Mesenchymal stem cell (in vitro differentiated cells and primary cell): ENCODE data around the gene GCK.

ENCODE experiments used
- DNase-seq: peaks from one replicate; pipeline ENCODE4 v3.0.0-alpha.2; 2013
- H2AFZ ChIP-seq: one replicate; pipeline ENCODE4 v1.6.1; 2013; ENCODE audit warnings: low read depth, mild to moderate bottlenecking, control low read depth, inconsistent platforms, low read length, moderate library complexity
- H2AK5ac ChIP-seq: 2 replicates; pipeline ENCODE4 v1.6.1; 2013; ENCODE audit warnings: low read length, moderate library complexity, mild to moderate bottlenecking, inconsistent platforms; ENCODE audit not compliant: severe bottlenecking
- H2BK120ac ChIP-seq: one replicate; pipeline ENCODE4 v1.6.1; 2013; ENCODE audit warnings: low read depth, mild to moderate bottlenecking, inconsistent platforms, low read length, moderate library complexity
- H2BK12ac ChIP-seq, 2 experiments: one replicate each; pipeline ENCODE4 v1.6.1; 2013; ENCODE audit warnings: inconsistent platforms in 2 of 2, low read length in 2 of 2, mild to moderate bottlenecking in 2 of 2, moderate library complexity in 2 of 2, control low read depth in 1 of 2
- H2BK15ac ChIP-seq: one replicate; pipeline ENCODE4 v1.6.1; 2013; ENCODE audit warnings: mild to moderate bottlenecking, low read depth, inconsistent platforms; ENCODE audit not compliant: poor library complexity, severe bottlenecking
- H2BK5ac ChIP-seq: 2 replicates; pipeline ENCODE4 v1.6.1; 2013; ENCODE audit warnings: low read depth, mild to moderate bottlenecking, low read length, control low read depth, inconsistent platforms; ENCODE audit not compliant: poor library complexity, severe bottlenecking
- H3K14ac ChIP-seq, 2 experiments: one replicate each; pipeline ENCODE4 v1.6.1; 2013; ENCODE audit warnings: inconsistent platforms in 2 of 2, low read length in 2 of 2, control low read depth in 1 of 2, mild to moderate bottlenecking in 1 of 2, moderate library complexity in 1 of 2
- H3K18ac ChIP-seq, 2 experiments: one replicate each; pipeline ENCODE4 v1.6.1; 2013; ENCODE audit warnings: inconsistent platforms in 2 of 2, low read length in 2 of 2, control low read depth in 1 of 2, low read depth in 1 of 2, mild to moderate bottlenecking in 1 of 2
- H3K23ac ChIP-seq, 2 experiments: one replicate each; pipeline ENCODE4 v1.6.1; 2013; ENCODE audit warnings: inconsistent platforms in 2 of 2, low read length in 2 of 2, mild to moderate bottlenecking in 2 of 2, moderate library complexity in 2 of 2, control low read depth in 1 of 2
- H3K27ac ChIP-seq: 2 replicates; pipeline ENCODE4 v1.5.1; 2013; ENCODE audit warnings: mild to moderate bottlenecking, moderate library complexity, low read length, control low read depth, inconsistent platforms; ENCODE audit not compliant: poor library complexity, severe bottlenecking
- H3K27me3 ChIP-seq, 2 experiments: 2 replicates each; pipeline versions ENCODE4 v1.6.1 to v1.7.0; 2013; ENCODE audit warnings: low read length in 2 of 2, mild to moderate bottlenecking in 2 of 2, moderate library complexity in 2 of 2, control low read depth in 1 of 2, inconsistent platforms in 1 of 2; ENCODE audit not compliant: control insufficient read depth in 1 of 2, insufficient read depth in 1 of 2
- H3K36me3 ChIP-seq, 2 experiments: 2 replicates each; pipeline versions ENCODE4 v1.6.1 to v1.7.0; 2013; ENCODE audit warnings: low read length in 2 of 2, control low read depth in 1 of 2, inconsistent platforms in 1 of 2, low read depth in 1 of 2, mild to moderate bottlenecking in 1 of 2; ENCODE audit not compliant: insufficient read depth in 2 of 2, control insufficient read depth in 1 of 2
- H3K4ac ChIP-seq, 2 experiments: one replicate each; pipeline ENCODE4 v1.6.1; 2013; ENCODE audit warnings: inconsistent platforms in 2 of 2, low read length in 2 of 2, mild to moderate bottlenecking in 2 of 2, moderate library complexity in 2 of 2, control low read depth in 1 of 2, low read depth in 1 of 2
- H3K4me1 ChIP-seq: 2 replicates; pipeline ENCODE4 v1.6.1; 2013; ENCODE audit warnings: low read depth, low read length, control low read depth; ENCODE audit not compliant: control insufficient read depth, insufficient read depth
- H3K4me2 ChIP-seq: 2 replicates; pipeline ENCODE4 v1.6.1; 2013; ENCODE audit warnings: low read length, mild to moderate bottlenecking, inconsistent platforms; ENCODE audit not compliant: poor library complexity, severe bottlenecking
- H3K4me3 ChIP-seq, 2 experiments: 2 replicates each; pipeline versions ENCODE4 v1.5.1 to v1.7.0; 2013; ENCODE audit warnings: low read length in 2 of 2, mild to moderate bottlenecking in 2 of 2, control low read depth in 1 of 2, low read depth in 1 of 2; ENCODE audit not compliant: insufficient read depth in 1 of 2
- H3K79me1 ChIP-seq: replicated peaks from 2 replicates; pipeline ENCODE4 v1.6.1; 2013; ENCODE audit warnings: mild to moderate bottlenecking, control low read depth, low read length, inconsistent platforms; ENCODE audit not compliant: poor library complexity, severe bottlenecking
- H3K9ac ChIP-seq: 2 replicates; pipeline ENCODE4 v1.7.0; 2013; ENCODE audit warnings: mild to moderate bottlenecking, low read length, moderate library complexity
- H3K9me3 ChIP-seq: 2 replicates; pipeline ENCODE4 v1.7.0; 2013; ENCODE audit warnings: mild to moderate bottlenecking, low read length; ENCODE audit not compliant: control insufficient read depth
- H4K8ac ChIP-seq: one replicate; pipeline ENCODE4 v1.6.1; 2013; ENCODE audit warnings: inconsistent platforms, mild to moderate bottlenecking, low read length, moderate library complexity
- H4K91ac ChIP-seq: one replicate; pipeline ENCODE4 v1.6.1; 2013; ENCODE audit warnings: mild to moderate bottlenecking, low read length, inconsistent platforms
- WGBS: methylation state at CpG from one replicate; pipeline ENCODE4 v1.1.7; 2013; ENCODE audit warnings: mixed read lengths; 5-methylcytosine and 5-hydroxymethylcytosine counted together

Gene GCK

GRCh38 chr7:44189993-44190872 is 994 bp upstream of the GCK start:
- Histone ChIP-seq H2BK15ac (no peak overlapping the region), H2BK120ac (no peak overlapping the region), H2AK5ac (no peak overlapping the region), H3K4me1 (peaks cover 33% of the 10 kb centered on the region), H3K18ac (no peak overlapping the region), H3K23ac (no peak overlapping the region), H3K79me1 (no peaks in the 10 kb centered on the region), H3K9me3 (no peaks in the 10 kb centered on the region), H3K4me3 (no peak overlapping the region), H2BK5ac (no peak overlapping the region), H3K27me3 (peaks cover 0 to 4% of the 10 kb centered on the region in 2 experiments), H3K27ac (no peak overlapping the region), H3K4ac (no peak overlapping the region), H3K36me3 (no peaks in the 10 kb centered on the region), H4K91ac (no peak overlapping the region), H3K14ac (no peak overlapping the region), H4K8ac (no peak overlapping the region), H2BK12ac (no peak overlapping the region), H3K4me2 (no peak overlapping the region), H3K9ac (no peak overlapping the region), H2AFZ (no peak overlapping the region)
- WGBS = 83% methylated on average over 14 of the region's 14 CpGs
- no peak for DNase-seq

GRCh38 chr7:44188480-44189225 is 586 bp downstream of the GCK start:
- H2BK12ac ChIP-seq = no peak overlapping the region
- no peak overlapping the region for H2BK5ac ChIP-seq
- no peak overlapping the region for H3K4ac ChIP-seq
- H3K79me1 ChIP-seq = no peaks in the 10 kb centered on the region
- H3K9me3 ChIP-seq = no peaks in the 10 kb centered on the region
- H2AFZ ChIP-seq = no peak overlapping the region
- H4K91ac ChIP-seq = no peak overlapping the region
- H3K4me1 ChIP-seq = peaks cover 41% of the 10 kb centered on the region
- H3K36me3 ChIP-seq = no peaks in the 10 kb centered on the region
- H3K4me3 ChIP-seq = no peak overlapping the region
- H3K27me3 ChIP-seq = peaks cover 0 to 4% of the 10 kb centered on the region in 2 experiments
- no peak overlapping the region for H2BK120ac ChIP-seq
- H2AK5ac ChIP-seq = peak overlapping the region; percentile 33
- no peak overlapping the region for H3K18ac ChIP-seq
- no peak overlapping the region for H3K9ac ChIP-seq
- 90% methylated on average over 16 of the region's 16 CpGs for WGBS
- H3K23ac ChIP-seq = no peak overlapping the region
- no peak overlapping the region for H3K4me2 ChIP-seq
- H3K27ac ChIP-seq = no peak overlapping the region
- no peak overlapping the region for H3K14ac ChIP-seq
- DNase-seq = no peak
- H4K8ac ChIP-seq = no peak overlapping the region
- H2BK15ac ChIP-seq = no peak overlapping the region

- Histone ChIP-seq H3K4me2 (no peak overlapping the region), H2BK120ac (no peak overlapping the region), H3K4me3 (no peak overlapping the region), H4K8ac (no peak overlapping the region), H4K91ac (no peak overlapping the region), H3K27ac (no peak overlapping the region), H3K79me1 (no peaks in the 10 kb centered on the region), H3K4me1 (peaks cover 44% of the 10 kb centered on the region), H3K14ac (no peak overlapping the region), H3K27me3 (peaks cover 0 to 4% of the 10 kb centered on the region in 2 experiments), H3K36me3 (no peaks in the 10 kb centered on the region), H2AK5ac (no peak overlapping the region), H2AFZ (no peak overlapping the region), H2BK12ac (no peak overlapping the region), H3K9ac (no peak overlapping the region), H3K23ac (no peak overlapping the region), H2BK5ac (no peak overlapping the region), H3K9me3 (peaks cover 6% of the 10 kb centered on the region), H3K4ac (no peak overlapping the region), H3K18ac (no peak overlapping the region), H2BK15ac (no peak overlapping the region)
- WGBS = 83% methylated on average over 9 of the region's 9 CpGs
- DNase-seq = no peak
Observed at GRCh38 chr7:44187636-44188416, 1.4 kb downstream of the GCK start.

GRCh38 chr7:44186736-44187135 is 2.5 kb downstream of the GCK start:
- Histone ChIP-seq H2BK12ac (no peak overlapping the region), H3K4ac (no peak overlapping the region), H3K9me3 (peaks cover 17% of the 10 kb centered on the region), H3K23ac (no peak overlapping the region), H2BK5ac (no peak overlapping the region), H3K27me3 (no peaks in the 10 kb centered on the region), H2AFZ (no peak overlapping the region), H3K14ac (no peak overlapping the region), H4K91ac (no peak overlapping the region), H4K8ac (no peak overlapping the region), H3K79me1 (no peaks in the 10 kb centered on the region), H3K18ac (no peak overlapping the region), H2AK5ac (peak overlapping the region; percentile 56), H3K27ac (no peak overlapping the region), H2BK120ac (no peak overlapping the region), H3K4me2 (no peak overlapping the region), H2BK15ac (no peak overlapping the region), H3K4me3 (no peak overlapping the region), H3K4me1 (peaks cover 43% of the 10 kb centered on the region), H3K36me3 (no peaks in the 10 kb centered on the region), H3K9ac (no peak overlapping the region)
- no peak for DNase-seq
- 77% methylated on average over 5 of the region's 5 CpGs for WGBS
